ENCODE data around the gene RPS6KA2. TPM values are rescaled to one million over a fixed set of nuclear protein-coding genes. Genes with fewer than 3 reads are reported as not detected.

RPS6KA2 gene
- total and polyA plus RNA-seq, 2 donors (not counting 1 experiment from before 2014, with no cell fraction given): 2.2 to 16.0 TPM

DNA sequence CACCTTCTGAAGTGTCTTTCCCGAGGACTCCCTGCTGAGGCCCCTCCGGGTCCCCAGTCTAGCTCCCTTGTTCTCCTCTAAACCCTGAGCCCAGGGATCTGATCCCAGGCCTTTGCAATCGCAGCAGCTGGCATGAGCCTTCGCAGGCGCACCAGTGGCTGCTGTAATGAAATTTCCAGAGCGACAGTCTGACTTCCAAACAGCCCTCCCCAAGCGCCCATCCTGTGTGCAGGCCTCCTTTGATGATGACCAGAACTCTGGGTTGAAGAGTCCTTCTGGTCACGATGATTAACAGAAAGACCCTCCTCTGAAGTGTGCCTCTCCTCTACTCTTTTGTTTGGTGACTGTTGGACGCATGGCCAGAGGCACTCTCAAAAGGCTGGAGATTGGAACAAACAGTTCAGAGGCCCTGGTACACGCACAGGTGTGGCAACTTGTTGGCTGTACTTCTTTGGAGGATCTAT is 155.2 kb downstream of the RPS6KA2 start:
- no peak for ATAC-seq (ENCODE audit: low read depth)

DNA sequence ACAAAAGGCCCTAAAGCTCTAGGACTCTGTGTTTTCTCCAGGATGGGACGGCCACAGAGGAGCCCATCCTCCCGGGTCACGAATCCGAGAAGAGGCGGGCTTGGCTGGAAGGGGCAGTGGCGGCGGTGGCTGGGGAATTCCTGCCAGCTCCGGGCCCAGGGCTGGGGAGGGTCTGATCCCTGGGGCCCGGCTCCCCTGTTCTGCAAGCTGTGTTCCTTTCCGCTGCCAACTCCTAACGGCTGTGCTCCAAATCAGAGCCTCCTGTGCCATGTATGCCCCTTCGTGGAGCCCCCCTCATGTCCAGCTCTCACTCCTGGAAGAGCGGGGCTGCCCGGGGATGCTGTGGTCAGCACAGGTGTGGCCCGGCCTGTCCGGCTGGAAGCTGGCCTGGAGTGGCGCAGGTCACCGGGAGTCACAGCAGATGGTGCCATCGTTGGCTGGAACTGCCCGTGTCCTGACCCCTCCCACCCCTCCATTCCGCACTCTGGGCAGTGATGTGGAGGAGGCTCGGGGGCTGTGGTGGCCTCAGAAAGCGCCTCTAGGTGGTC is 156.1 kb downstream of the RPS6KA2 start:
- Histone ChIP-seq H3K4me2 (replicated peaks; ENCODE audit: low read depth, low read length, poor library complexity, severe bottlenecking) (no peak overlapping the region), H3K27me3 (replicated peaks in 1 of 4; ENCODE audit: control extremely low read depth in 1 of 4, control insufficient read depth in 3 of 4, insufficient read depth in 4 of 4, low read length in 3 of 4) (peaks cover 0 to 2% (median 0%) of the 10 kb centered on the region in 4 experiments), H3K36me3 (replicated peaks in 1 of 2; ENCODE audit: control extremely low read depth in 1 of 2, control insufficient read depth in 1 of 2, extremely low read depth in 1 of 2, insufficient read depth in 2 of 2, low read length in 1 of 2) (no peaks in the 10 kb centered on the region), H3K9me3 (ENCODE audit: control extremely low read depth in 1 of 3, control insufficient read depth in 2 of 3, insufficient read depth in 1 of 3, low read length in 2 of 3) (no peaks in the 10 kb centered on the region), H3K27ac (ENCODE audit: low read length in 2 of 2) (no peak overlapping the region), H3K9ac (ENCODE audit: low read length) (no peak overlapping the region), H3K4me1 (ENCODE audit: control insufficient read depth in 2 of 2, insufficient read depth in 2 of 2, low read length in 2 of 2) (no peaks in the 10 kb centered on the region), H3K79me2 (ENCODE audit: control insufficient read depth, insufficient read depth, low read length) (no peaks in the 10 kb centered on the region), H3K4me3 (ENCODE audit: control extremely low read depth in 1 of 5, extremely low read depth in 1 of 5, insufficient read depth in 1 of 5, low read depth in 2 of 5, low read length in 4 of 5) (no peak overlapping the region), H2AFZ (ENCODE audit: insufficient read depth, low read depth, low read length, poor library complexity, severe bottlenecking) (no peak overlapping the region), H4K20me1 (ENCODE audit: control insufficient read depth, insufficient read depth, low read length, poor library complexity, severe bottlenecking) (no peaks in the 10 kb centered on the region)
- no peak overlapping the region for H3K4me3 Mint-ChIP-seq
- H3K27me3 Mint-ChIP-seq: peaks cover 12% of the 10 kb centered on the region
- H3K27ac Mint-ChIP-seq: no peak overlapping the region
- H3K9me3 Mint-ChIP-seq (ENCODE audit: insufficient read depth): no peaks in the 10 kb centered on the region
- ATAC-seq (ENCODE audit: low read depth): no peak
- DNase-seq: no peak
- H3K4me1 Mint-ChIP-seq: peaks cover 2% of the 10 kb centered on the region
- ChIA-PET POLR2A (no interaction called here), CTCF (no interaction called here)
- intact Hi-C loops (cut with micrococcal nuclease): no loop called here
- TF ChIP-seq EZH2 (IDR thresholded peaks at IDR 0.05; ENCODE audit: borderline replicate concordance, insufficient read depth, low read depth, low read length, poor library complexity, severe bottlenecking): no peak
- TF ChIP-seq CTCF (IDR thresholded peaks at IDR 0.05): no peak
- 97% methylated on average over 20 of the region's 23 CpGs for WGBS (ENCODE audit: insufficient coverage)

More for the DNA sequence above, 155.2 kb downstream of the RPS6KA2 start:
- 98% methylated on average over 10 of the region's 10 CpGs for WGBS (ENCODE audit: insufficient coverage)
- Histone ChIP-seq H3K27me3 (replicated peaks in 1 of 4; ENCODE audit: control extremely low read depth in 1 of 4, control insufficient read depth in 3 of 4, insufficient read depth in 4 of 4, low read length in 3 of 4) (peaks cover 0 to 2% (median 0%) of the 10 kb centered on the region in 4 experiments), H2AFZ (ENCODE audit: insufficient read depth, low read depth, low read length, poor library complexity, severe bottlenecking) (no peak overlapping the region), H3K27ac (ENCODE audit: low read length in 2 of 2) (no peak overlapping the region), H4K20me1 (ENCODE audit: control insufficient read depth, insufficient read depth, low read length, poor library complexity, severe bottlenecking) (no peaks in the 10 kb centered on the region), H3K4me3 (ENCODE audit: control extremely low read depth in 1 of 5, extremely low read depth in 1 of 5, insufficient read depth in 1 of 5, low read depth in 2 of 5, low read length in 4 of 5) (no peak overlapping the region), H3K9me3 (ENCODE audit: control extremely low read depth in 1 of 3, control insufficient read depth in 2 of 3, insufficient read depth in 1 of 3, low read length in 2 of 3) (no peaks in the 10 kb centered on the region), H3K4me1 (ENCODE audit: control insufficient read depth in 2 of 2, insufficient read depth in 2 of 2, low read length in 2 of 2) (no peaks in the 10 kb centered on the region), H3K36me3 (replicated peaks in 1 of 2; ENCODE audit: control extremely low read depth in 1 of 2, control insufficient read depth in 1 of 2, extremely low read depth in 1 of 2, insufficient read depth in 2 of 2, low read length in 1 of 2) (no peaks in the 10 kb centered on the region), H3K9ac (ENCODE audit: low read length) (no peak overlapping the region), H3K4me2 (replicated peaks; ENCODE audit: low read depth, low read length, poor library complexity, severe bottlenecking) (no peak overlapping the region), H3K79me2 (ENCODE audit: control insufficient read depth, insufficient read depth, low read length) (no peaks in the 10 kb centered on the region)
- Mint-ChIP-seq H3K27me3 (peaks cover 13% of the 10 kb centered on the region), H3K9me3 (ENCODE audit: insufficient read depth) (no peaks in the 10 kb centered on the region), H3K27ac (no peak overlapping the region), H3K4me1 (peaks cover 2% of the 10 kb centered on the region), H3K4me3 (no peak overlapping the region)
- intact Hi-C loops (cut with micrococcal nuclease): no loop called here
- TF ChIP-seq CTCF (IDR thresholded peaks at IDR 0.05): no peak
- no peak for TF ChIP-seq EZH2 (IDR thresholded peaks at IDR 0.05; ENCODE audit: borderline replicate concordance, insufficient read depth, low read depth, low read length, poor library complexity, severe bottlenecking)
- POLR2A ChIA-PET: no interaction called here
- no peak for DNase-seq
- CTCF ChIA-PET: no interaction called here

Measured in B cell (primary cell).